HG03280 (cell line): ENCODE measurements around the gene KLHL1.
A peak's percentile ranks its signal among the peaks of the same experiment; 100 is the strongest.

Experiments used
- ATAC-seq: cut with Tn5 transposase; IDR thresholded peaks from one replicate; pipeline ENCODE4 v1.9.1; 2021; ENCODE audit warnings: mild to moderate bottlenecking, moderate library complexity; ENCODE audit not compliant: unreplicated experiment

KLHL1 gene

GRCh38 chr13:70016116-70016515 is 92.1 kb downstream of the KLHL1 start:
- ATAC-seq, result no peak

GRCh38 chr13:70014337-70014736 is 93.9 kb downstream of the KLHL1 start:
- no peak for ATAC-seq

DNA sequence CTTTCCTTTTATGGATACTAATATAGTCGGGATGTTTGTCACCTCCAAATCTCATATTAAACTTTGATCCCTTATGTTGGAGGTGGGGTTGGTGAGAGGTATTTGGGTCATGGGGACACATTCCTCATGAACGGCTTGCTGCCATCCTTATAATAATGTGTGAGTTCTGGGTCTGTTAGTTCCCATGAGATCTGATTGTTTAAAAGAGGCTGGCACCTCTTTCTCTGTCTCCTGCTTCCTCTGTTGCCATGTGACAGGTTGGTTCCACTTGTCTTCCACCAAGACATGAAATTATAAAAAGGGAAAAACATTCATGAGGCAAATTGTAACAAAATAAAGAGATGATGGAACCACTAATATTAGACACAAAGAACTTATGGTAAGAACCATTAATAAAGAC is 108.4 kb downstream of the KLHL1 start:
- ATAC-seq, result no peak

GRCh38 chr13:69997061-69997460 is 111.2 kb downstream of the KLHL1 start:
- no peak for ATAC-seq

- ATAC-seq, result no peak
Measured at GRCh38 chr13:69980799-69981198, 127.5 kb downstream of the KLHL1 start.

GRCh38 chr13:69975496-69975895 is 132.8 kb downstream of the KLHL1 start:
- no peak for ATAC-seq

GRCh38 chr13:69970520-69970919 is 137.7 kb downstream of the KLHL1 start:
- no peak for ATAC-seq

- ATAC-seq, result no peak
Measured at GRCh38 chr13:69959046-69959445, 149.2 kb downstream of the KLHL1 start.

GRCh38 chr13:69956839-69957238 is 151.4 kb downstream of the KLHL1 start:
- no peak for ATAC-seq

DNA sequence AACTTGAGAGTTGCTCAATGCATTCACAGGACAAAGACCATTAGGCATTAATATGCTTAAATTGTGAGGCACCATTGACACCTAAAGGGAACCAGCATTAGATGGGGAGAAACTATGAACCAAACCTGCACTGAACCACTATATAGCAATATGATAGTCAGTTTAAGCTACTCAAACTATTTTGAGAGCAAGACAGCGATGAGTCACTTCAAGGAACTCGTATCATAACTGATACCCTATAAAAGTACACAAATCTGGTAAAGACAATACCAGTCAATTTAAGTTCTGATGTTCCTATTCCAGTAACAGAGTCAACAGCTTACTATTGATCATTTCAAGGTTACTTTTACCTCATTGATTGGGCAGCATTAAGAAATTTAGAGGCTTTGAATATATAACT is 151.9 kb downstream of the KLHL1 start:
- no peak for ATAC-seq

DNA sequence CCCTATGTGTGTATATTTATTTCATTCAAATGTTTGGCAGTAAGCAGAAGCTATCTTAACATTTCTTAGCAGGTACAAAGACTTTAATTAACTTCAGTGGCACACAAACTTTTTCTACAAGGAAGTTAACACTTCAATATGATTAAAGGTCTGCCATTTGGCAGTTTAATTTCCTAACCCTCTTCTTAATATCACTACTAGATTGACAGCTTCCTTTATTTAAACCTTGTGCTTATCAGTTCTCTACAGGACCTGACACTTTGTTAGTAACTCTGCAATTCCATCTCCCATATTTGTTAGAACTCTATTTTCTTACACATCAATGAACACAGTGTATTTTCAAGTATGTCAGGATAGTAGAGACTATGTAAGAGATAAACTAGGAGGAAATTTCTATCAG is 153.0 kb downstream of the KLHL1 start:
- no peak for ATAC-seq

GRCh38 chr13:69951412-69951811 is 156.8 kb downstream of the KLHL1 start:
- ATAC-seq, result no peak

GRCh38 chr13:69950160-69950559 is 158.1 kb downstream of the KLHL1 start:
- ATAC-seq, result no peak

DNA sequence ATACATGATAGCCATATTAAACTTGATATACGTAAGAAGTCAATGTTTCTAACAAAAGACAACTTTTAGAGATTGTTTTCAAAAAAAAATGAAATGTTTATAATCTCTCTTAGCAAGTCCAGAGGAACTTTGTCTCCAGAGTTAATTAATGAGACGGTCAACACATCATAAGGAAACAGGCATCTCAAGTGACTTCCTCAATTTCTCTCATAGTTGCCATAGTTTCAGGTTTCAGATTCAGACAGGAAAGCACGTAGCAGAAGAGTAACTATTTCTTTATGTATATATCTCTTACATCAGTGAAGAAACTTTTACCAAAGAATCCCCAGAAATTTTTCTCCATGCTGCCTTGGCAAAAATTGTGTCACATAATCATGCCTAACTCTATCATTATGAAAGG is 160.2 kb downstream of the KLHL1 start:
- peak; percentile 90 for ATAC-seq

DNA sequence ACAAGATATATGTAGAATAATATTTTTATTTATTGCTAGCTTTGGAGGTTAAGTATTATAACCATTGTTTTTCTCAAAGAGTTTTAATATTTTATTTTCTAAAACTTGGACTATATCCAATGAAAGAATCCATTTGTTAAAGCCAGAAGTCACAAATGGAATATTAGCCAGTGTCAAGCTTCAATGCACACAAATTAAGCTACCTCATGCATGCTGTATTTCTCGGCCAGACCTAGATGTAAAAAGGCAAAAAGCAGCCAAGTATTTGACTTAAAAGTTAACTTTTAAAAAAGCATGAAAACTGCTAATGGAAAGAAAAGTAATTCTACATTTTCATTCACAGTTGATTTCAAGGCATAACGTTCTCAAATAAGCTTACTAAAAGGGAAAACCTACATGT is 160.7 kb downstream of the KLHL1 start:
- no peak for ATAC-seq

- no peak for ATAC-seq
Measured at GRCh38 chr13:69946511-69946910, 161.7 kb downstream of the KLHL1 start.

DNA sequence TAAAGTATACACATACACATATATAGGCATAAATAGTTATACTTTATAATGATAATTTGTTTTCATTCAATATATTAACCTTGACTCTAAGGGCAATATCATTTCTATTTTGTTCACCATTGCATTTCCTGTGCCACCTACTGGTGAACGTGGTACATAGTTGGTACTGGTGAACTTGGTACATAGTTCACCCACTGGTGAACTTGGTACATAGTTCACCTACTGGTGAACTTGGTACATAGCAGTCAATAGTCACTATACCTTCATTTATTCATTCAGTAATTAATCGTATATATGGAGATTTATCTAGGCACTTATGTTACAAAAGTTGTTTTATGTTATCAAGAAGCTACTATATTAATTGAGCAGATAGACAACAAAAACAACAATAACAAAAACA is 173.2 kb downstream of the KLHL1 start:
- peak; percentile 92 for ATAC-seq

DNA sequence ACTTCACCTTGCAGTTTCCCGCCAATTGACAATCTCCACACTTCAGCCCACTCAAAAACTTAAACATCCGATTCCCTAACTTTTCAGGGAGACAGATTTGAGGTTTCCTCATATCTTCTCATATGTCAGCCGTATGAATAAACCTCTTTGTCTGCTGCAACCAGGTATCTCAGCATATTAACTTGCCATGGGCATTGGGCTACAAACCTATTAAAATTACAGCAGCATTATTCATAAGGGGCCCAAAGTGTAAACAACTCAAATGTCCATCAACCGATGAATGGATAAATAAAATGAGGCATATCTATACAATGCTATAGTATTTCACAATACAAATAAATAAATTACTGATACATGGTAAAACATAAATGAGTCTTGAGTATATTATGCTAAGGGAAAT is 180.0 kb downstream of the KLHL1 start:
- no peak for ATAC-seq

- no peak for ATAC-seq
Measured at GRCh38 chr13:69921156-69921555, 187.1 kb downstream of the KLHL1 start.

DNA sequence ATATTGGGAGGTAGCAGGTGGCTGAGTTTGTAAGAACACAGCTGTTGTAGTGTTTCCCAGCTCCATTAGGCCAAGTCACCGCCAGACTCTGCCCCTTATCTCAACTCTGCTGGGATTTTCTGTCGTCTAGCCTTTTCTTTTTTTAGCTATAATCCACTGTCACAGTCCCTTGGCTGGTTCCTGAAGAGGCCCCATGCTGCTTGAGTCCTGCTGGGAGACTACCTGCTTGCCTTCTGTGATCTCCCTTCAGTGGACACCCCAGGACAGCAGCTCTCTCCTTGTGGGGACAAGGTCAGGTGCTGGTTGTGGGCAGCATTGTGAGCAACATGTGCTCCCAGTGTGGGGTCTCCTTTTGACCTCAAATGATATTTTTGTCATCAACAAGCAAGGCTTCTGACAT is 195.6 kb downstream of the KLHL1 start:
- no peak for ATAC-seq

DNA sequence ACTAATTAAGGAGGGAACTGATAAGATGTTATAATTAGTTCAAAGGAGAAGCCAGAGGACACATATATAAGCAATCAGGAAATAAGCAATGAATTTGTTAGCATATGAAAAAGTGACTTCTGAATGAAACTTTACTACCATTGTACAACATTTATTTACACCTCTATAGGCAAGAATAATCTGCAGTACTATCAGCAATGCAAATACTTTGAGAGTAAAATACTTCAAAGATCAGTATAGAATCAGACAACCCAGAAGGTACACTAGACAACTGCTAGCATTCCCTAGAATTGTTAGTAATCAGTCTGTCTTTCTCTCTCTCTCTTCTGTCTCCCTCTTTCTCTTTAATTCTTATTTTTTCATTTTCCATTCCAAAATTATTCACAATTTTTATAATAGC is 197.5 kb downstream of the KLHL1 start:
- no peak for ATAC-seq

- ATAC-seq, result no peak
Measured at GRCh38 chr13:69904784-69905183, 203.5 kb downstream of the KLHL1 start.

GRCh38 chr13:69903081-69903480 is 205.2 kb downstream of the KLHL1 start:
- no peak for ATAC-seq

DNA sequence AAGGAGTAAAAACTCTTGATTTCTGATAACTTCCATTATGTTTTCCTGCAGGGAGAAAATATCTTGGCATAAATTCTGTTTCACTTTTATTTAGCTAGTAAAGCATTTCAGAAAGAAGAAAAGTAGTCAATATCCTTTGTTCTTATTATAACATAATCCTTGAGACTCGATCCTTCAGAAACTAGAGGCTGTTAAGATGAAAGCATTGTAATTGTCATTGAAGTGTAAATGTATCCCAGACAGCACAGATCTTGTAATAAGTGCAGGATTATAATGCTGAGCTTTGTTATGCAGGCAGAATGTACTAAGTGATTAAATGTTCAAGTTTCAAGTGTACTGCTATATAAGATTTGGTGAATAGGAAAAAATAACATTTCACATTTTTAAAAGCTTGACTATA is 225.8 kb downstream of the KLHL1 start:
- ATAC-seq, result no peak
